Vagina (tissue), 2 donors: ENCODE data around the gene CACNG5. TPM values are rescaled to one million over a fixed set of nuclear protein-coding genes. Genes with fewer than 3 reads are reported as not detected.
"Not testable (repeated sequence)": the region's sequence is repeated elsewhere in the genome, so short reads cannot be mapped to it uniquely, and the experiment has no call there.

Experiments
- DNase-seq, 2 donors: peaks; one replicate each; pipeline ENCODE4 v3.0.0-alpha.2; 2017; ENCODE audit errors: extremely low spot score in 2 of 2
- H3K27ac ChIP-seq: fragments of 200-600 bp; sonication (generic); one replicate; pipeline ENCODE4 v1.5.1; 2019
- H3K27me3 ChIP-seq: fragments of 200-600 bp; sonication (generic); one replicate; pipeline ENCODE4 v1.5.1; 2019
- H3K36me3 ChIP-seq, 2 donors: fragments of 200-600 bp; sonication (generic); one replicate each; pipeline ENCODE4 v1.5.1; 2017 to 2019
- H3K4me1 ChIP-seq: fragments of 200-600 bp; sonication (generic); one replicate; pipeline ENCODE4 v1.5.1; 2019
- H3K4me3 ChIP-seq, 2 donors: fragments of 200-600 bp; sonication (generic); 1 replicate in 1 of 2; 2 replicates in 1 of 2; pipeline ENCODE4 v1.5.1; 2016 to 2019
- H3K9me3 ChIP-seq: fragments of 200-600 bp; sonication (generic); one replicate; pipeline ENCODE4 v1.5.1; 2019
- POLR2A ChIP-seq, 2 donors: fragments of 450-650 bp; IDR thresholded peaks; one replicate each; pipeline ENCODE4 v1.6.1; 2017; ENCODE audit warnings: antibody characterized with exemption in 2 of 2, mild to moderate bottlenecking in 2 of 2, moderate library complexity in 2 of 2
- POLR2AphosphoS5 ChIP-seq, 2 donors: sonication (generic); formaldehyde crosslinking; IDR thresholded peaks; one replicate each; pipeline ENCODE4 v1.9.0; 2017; ENCODE audit warnings: antibody characterized with exemption in 2 of 2, mild to moderate bottlenecking in 2 of 2, low read depth in 1 of 2; ENCODE audit not compliant: insufficient read depth in 1 of 2
- intact Hi-C: fragments of 100-400 bp; cut with DNase I; formaldehyde crosslinking; loops from one replicate; pipeline ENCODE4 v1.15.1; 2023
- total RNA-seq: library from RNA; depleted of rRNA; stranded (reverse); fragments of >200 nt; gene quantifications from one replicate; pipeline ENCODE4 v1.2.3, GENCODE V29; 2016
- TF ChIP-seq, protein P1 (sequence below), 3 experiments: fragments of 450-650 bp in 2 of 3; fragments of 200-600 bp in 1 of 3; sonication (generic) in 1 of 3; IDR thresholded peaks; one replicate each; pipeline ENCODE4 v1.5.1; 2017 to 2019; ENCODE audit warnings: antibody characterized with exemption in 3 of 3, mild to moderate bottlenecking in 2 of 3, moderate library complexity in 2 of 3

The CACNG5 gene
- total RNA-seq, 1 donor from 2014 or later: not detected

GRCh38 chr17:66893863-66894262 lies 58.9 kb downstream of the CACNG5 start:
- Histone ChIP-seq H3K36me3 (no peaks in the 10 kb centered on the region), H3K27me3 (no peaks in the 10 kb centered on the region), H3K4me1 (no peaks in the 10 kb centered on the region), H3K9me3 (no peaks in the 10 kb centered on the region), H3K27ac (no peak overlapping the region), H3K4me3 (no peak overlapping the region)
- no peak for DNase-seq
- TF ChIP-seq, protein P1, sequence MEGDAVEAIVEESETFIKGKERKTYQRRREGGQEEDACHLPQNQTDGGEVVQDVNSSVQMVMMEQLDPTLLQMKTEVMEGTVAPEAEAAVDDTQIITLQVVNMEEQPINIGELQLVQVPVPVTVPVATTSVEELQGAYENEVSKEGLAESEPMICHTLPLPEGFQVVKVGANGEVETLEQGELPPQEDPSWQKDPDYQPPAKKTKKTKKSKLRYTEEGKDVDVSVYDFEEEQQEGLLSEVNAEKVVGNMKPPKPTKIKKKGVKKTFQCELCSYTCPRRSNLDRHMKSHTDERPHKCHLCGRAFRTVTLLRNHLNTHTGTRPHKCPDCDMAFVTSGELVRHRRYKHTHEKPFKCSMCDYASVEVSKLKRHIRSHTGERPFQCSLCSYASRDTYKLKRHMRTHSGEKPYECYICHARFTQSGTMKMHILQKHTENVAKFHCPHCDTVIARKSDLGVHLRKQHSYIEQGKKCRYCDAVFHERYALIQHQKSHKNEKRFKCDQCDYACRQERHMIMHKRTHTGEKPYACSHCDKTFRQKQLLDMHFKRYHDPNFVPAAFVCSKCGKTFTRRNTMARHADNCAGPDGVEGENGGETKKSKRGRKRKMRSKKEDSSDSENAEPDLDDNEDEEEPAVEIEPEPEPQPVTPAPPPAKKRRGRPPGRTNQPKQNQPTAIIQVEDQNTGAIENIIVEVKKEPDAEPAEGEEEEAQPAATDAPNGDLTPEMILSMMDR (IDR thresholded peaks at IDR 0.05): no peak
- TF ChIP-seq POLR2AphosphoS5 (IDR thresholded peaks at IDR 0.05; ENCODE audit: insufficient read depth in 1 of 2, low read depth in 1 of 2) (no peak), POLR2A (IDR thresholded peaks at IDR 0.05) (no peak)
- intact Hi-C loops: no loop called here

GRCh38 chr17:66897141-66897540 lies 62.2 kb downstream of the CACNG5 start:
- Histone ChIP-seq H3K4me3 (no peak overlapping the region), H3K9me3 (no peaks in the 10 kb centered on the region), H3K4me1 (no peaks in the 10 kb centered on the region), H3K27ac (no peak overlapping the region), H3K36me3 (no peaks in the 10 kb centered on the region), H3K27me3 (no peaks in the 10 kb centered on the region)
- DNase-seq: no peak
- intact Hi-C loops: no loop called here
- no peak for TF ChIP-seq POLR2AphosphoS5 (IDR thresholded peaks at IDR 0.05; ENCODE audit: insufficient read depth in 1 of 2, low read depth in 1 of 2)
- TF ChIP-seq, protein P1 (IDR thresholded peaks at IDR 0.05): no peak
- TF ChIP-seq POLR2A (IDR thresholded peaks at IDR 0.05): no peak

DNA sequence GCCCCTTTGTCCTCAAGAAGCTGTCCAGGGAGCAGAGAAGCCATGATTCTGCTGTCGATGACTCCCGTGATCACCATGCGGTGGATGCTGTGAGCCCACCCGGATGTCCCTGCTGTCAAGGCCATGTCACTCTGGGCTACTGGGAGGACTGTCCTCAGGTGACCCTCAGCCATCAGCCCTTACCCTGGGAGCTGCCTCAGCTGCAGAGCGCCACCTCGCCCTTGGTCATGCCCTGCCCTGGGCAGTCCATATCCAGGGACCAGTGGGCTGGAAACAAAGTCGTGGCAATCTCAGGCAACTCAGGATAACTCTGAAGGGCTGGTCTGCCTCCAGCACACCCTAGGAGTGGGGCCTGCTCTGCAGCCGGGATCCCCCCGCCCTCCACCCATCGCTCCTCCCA lies 63.6 kb downstream of the CACNG5 start:
- no peaks in the 10 kb centered on the region for H3K27me3 ChIP-seq
- H3K27ac ChIP-seq: no peak overlapping the region
- no peak overlapping the region for H3K4me3 ChIP-seq
- DNase-seq: no peak
- no peaks in the 10 kb centered on the region for H3K36me3 ChIP-seq
- intact Hi-C loops: no loop called here
- H3K4me1 ChIP-seq: no peaks in the 10 kb centered on the region
- TF ChIP-seq POLR2AphosphoS5 (IDR thresholded peaks at IDR 0.05; ENCODE audit: insufficient read depth in 1 of 2, low read depth in 1 of 2) (no peak), POLR2A (IDR thresholded peaks at IDR 0.05) (no peak)
- TF ChIP-seq, protein P1 (IDR thresholded peaks at IDR 0.05): no peak
- H3K9me3 ChIP-seq: no peaks in the 10 kb centered on the region

DNA sequence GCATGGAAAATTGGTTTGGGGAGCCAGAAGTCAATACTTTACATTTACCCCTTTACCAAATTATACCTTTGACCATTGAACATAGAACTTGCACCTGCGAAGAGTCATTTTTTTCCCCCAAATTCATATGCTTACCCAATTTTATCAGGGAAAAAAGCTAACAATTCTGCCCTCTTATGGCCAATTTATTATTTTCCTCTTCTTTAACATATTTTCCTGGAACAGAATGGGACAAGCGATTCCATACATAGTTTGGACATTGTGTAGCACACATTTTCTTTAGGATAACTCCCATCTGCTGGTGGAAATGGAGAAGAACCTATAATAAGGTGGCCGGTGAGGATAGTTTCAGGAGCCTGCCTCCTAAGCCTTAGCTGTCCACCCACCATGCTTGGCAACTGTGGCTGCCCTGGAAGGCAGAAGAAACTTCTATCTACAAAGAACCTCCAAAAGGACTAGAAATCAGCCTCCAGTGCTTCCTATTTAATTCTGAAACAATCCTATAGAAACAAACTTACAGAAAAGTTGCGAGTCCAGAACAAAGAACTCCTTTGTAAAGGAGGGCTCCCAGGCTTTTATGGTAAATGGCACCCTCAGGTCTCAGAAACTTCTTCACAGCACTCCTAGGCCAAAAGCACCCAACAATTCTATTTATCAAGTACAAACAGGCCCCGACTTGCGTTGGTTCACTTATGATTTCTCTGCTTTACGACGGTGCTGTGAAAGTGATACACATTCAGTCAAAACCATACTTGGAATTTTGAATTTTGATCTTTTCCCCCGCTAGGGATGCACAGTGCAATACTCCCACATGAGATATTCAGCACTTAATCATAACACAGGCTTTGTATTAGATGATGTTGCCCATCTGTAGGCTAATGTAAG lies 65.5 kb downstream of the CACNG5 start:
- Histone ChIP-seq H3K27ac (no peak overlapping the region), H3K4me3 (no peak overlapping the region), H3K36me3 (no peaks in the 10 kb centered on the region), H3K9me3 (no peaks in the 10 kb centered on the region), H3K27me3 (no peaks in the 10 kb centered on the region), H3K4me1 (peaks cover 8% of the 10 kb centered on the region)
- intact Hi-C loops: no loop called here
- no peak for DNase-seq
- TF ChIP-seq POLR2A (IDR thresholded peaks at IDR 0.05) (no peak), POLR2AphosphoS5 (IDR thresholded peaks at IDR 0.05; ENCODE audit: insufficient read depth in 1 of 2, low read depth in 1 of 2) (no peak)
- TF ChIP-seq, protein P1 (IDR thresholded peaks at IDR 0.05): no peak

DNA sequence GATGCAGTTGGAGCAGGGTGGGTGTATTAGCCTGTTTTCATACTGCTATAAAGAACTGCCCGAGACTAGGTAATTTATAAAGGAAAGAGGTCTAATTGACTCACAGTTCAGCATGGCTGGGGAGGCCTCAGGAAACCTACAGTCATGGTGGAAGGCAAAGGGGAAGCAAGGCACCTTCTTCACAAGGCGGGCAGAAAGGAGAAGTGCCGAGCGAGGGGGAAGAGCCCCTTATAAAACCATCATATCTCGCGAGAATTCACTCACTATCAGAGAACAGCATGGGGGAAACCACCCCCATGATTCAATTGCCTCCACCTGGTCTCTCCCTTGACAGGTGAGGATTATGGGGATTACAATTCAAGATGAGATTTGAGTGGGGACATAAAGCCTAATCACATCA lies 68.4 kb downstream of the CACNG5 start:
- H3K27ac ChIP-seq, H3K27me3 ChIP-seq, H3K9me3 ChIP-seq, H3K36me3 ChIP-seq, intact Hi-C loops, DNase-seq, H3K4me3 ChIP-seq: not testable (repeated sequence)
- H3K4me1 ChIP-seq: peaks cover 11% of the 10 kb centered on the region
